NCI-H2029 treated with DMSO at 0.1 percent for 48 hours (cell line): ENCODE data around the gene SIRT7.
A peak's percentile ranks its signal among the peaks of the same experiment; 100 is the strongest.

ENCODE experiments used
- DNase-seq: peaks from one replicate; lab custom pipeline; 2025; lab: John Stamatoyannopoulos, UW

SIRT7 gene

DNA sequence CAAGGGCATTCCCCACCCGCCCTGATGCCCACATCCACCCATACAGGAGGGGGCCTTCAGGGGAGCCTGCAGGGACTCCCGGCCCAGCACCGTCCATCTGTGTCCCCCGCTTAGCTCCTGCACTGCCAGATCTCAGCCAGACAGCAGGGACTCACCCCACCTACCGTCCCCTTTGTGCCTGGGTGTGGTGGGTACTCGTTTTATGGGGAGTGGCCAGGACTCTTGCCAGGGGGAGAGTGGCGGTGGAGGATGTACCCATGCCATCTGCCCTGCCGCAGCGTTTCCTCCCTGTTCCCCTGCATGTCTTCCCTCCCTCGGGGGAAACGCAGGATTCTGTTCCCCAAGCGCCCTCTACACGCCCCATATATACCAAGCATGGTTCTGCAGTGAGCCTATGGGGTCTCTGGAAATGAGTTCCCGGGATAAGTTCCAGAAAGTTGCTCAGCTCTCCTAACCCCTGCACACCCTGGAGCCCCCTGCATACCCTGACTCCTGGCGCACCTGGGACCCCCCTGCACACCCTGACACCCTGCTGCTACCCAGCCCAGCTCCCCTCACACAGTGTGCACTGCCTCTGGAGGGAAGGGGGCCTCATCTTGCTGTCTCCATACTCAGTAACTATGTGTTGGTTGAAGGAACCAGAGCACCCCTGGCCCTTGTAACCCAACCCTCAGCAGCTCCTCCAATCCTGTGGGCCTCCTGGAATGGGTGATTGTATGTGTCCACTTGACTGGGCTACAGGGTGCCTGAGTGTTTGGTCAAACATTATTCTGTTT is 13.8 kb upstream of the SIRT7 start:
- peak; percentile 12 for DNase-seq

- DNase-seq = no peak
Observed at GRCh38 chr17:81931189-81931556, 13.2 kb upstream of the SIRT7 start.

- no peak for DNase-seq
Observed at GRCh38 chr17:81930142-81931125, 12.5 kb upstream of the SIRT7 start.

DNA sequence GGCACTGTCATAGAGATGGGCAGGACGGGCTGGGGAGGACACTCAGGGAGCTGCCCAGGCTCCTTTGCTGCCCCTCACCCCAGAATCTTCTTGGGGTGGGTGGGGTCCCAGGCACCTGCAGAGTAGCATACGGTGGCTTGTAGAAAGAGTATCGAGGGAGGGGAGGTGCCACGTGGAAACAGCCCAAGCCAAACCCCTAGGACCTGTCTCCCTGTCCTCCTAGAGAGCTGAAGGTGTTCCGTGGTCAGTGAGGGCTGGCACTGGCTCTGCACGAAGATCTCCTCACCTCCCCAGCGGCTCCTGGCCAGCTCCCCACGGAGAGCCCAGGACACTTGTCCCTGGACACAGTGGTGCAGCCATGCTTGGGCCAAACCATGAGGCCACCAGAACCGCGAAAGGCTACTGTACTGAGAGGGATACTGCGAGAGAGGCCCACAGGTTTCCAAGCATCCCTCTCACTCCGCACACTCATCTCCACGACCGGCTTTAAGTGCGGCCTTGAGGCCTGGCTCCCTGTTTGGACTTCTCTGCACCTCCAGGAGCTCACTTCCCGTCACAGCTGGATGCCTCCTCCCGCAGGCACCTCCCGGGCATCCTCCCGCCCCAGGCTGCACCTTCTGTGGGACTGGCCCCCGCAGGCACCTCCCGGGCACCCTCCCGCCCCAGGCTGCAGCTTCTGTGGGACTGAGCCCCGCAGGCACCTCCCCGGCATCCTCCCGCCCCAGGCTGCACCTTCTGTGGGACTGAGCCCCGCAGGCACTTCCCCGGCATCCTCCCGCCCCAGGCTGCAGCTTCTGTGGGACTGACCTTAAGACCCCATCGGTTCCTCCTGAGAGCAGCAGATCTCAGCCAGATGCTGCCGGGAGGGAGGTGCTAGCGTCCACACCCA is 11.5 kb upstream of the SIRT7 start:
- no peak for DNase-seq

DNA sequence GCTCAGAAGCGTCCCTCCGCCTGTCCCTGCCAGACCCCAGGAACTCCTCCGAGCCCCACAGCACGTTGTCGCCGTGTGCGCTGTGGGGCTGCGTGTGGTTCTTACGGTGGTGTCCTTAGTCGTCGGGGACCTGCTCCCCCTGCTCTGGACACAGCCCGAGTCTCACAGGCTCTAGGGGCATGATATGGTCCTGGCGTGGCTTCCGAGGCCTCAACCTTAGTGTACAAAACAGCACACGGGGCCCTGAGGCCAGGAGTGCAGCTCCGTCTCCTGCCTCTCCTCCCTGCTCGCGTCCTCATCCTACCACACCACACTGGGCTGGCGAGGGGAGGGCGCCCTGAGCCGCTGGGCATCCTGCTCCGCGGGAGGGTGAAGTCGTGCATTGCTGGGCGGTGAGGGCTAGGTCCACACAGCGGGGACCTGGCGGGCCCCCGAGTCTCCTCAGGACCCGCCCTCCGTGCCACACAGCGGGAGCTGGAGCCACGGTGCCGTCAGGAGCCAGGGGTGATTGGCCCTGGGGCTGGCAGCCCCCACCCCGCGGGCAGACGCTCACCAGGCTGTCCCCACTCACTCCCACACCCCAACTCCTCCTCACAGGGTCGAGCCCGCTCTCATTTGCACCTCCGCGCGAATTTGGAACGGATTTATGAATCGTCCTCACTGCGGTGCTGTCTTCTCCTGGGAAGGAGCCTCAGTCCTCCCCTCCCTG is 10.7 kb upstream of the SIRT7 start:
- no peak for DNase-seq

GRCh38 chr17:81927653-81928543 is 9.9 kb upstream of the SIRT7 start, which contains the start of gene MAFG:
Gene MAFG, minus strand, starts transcription at chr17:81927735. Its CDS starts 4,550 bp downstream, at chr17:81923185.
- peak; percentile 43 for DNase-seq

- DNase-seq = no peak
Observed at GRCh38 chr17:81927152-81927652, 9.2 kb upstream of the SIRT7 start.

DNA sequence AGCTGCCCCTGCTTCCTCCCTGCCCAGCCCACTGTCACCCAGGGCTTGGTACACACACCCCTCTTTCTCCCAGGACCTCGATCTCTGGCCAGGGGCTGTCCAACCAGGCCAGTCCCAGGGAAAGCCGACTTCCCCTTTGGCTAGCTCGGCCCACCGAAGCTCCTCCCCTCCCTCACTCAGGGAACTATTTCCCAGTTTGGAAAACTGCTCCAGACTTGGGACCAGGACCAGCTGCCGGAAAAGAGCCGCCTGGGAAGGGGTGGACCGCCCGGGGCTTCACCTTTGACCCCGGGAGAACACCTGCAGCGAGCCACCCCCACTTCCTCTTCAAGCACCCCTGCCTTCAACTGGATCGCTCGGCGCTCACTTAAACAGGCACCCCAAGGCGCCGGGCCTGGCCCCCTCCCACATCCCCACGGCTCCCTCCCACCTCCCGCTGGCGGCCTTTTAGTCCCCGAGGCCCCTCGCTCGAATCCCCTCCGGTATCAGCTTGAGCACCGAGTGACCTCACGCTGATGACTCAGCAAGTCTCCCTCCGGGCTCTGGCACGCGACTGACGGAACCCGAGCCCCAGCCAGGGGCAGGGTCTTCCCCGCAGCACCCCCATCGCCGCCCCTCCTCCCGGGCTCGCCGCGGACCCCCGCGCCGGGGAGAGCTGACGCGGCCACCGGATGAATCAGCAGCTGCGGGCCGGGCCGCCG is 8.6 kb upstream of the SIRT7 start:
- DNase-seq = no peak

DNA sequence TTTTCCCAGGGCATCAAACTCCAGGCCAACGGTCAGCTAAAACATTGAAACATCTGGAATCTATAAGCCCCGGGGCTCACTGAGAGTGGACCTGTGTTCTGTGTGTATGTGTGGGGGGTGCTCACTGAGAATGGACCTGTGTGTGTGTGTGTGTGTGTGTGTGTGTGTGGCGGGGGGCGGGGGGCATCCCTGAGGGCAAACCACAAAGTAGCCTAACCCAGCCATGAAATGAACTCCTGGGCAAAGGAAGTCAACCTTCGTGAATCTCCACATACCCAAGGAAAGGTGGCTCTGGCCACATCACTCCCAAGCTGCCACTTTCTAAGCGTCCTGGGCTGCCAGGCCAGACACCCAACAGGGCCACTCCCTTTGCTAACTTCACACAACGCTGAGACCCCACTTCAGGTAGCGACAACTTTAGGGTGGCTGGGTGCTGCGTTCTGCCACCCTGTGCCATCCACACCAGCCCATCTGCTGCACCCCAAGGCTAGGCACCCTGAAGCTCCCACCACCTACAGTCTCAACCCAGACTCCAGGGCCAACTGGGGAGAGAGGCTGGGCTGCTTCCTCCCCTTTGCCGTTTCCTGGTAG is 8.0 kb upstream of the SIRT7 start:
- no peak for DNase-seq

DNA sequence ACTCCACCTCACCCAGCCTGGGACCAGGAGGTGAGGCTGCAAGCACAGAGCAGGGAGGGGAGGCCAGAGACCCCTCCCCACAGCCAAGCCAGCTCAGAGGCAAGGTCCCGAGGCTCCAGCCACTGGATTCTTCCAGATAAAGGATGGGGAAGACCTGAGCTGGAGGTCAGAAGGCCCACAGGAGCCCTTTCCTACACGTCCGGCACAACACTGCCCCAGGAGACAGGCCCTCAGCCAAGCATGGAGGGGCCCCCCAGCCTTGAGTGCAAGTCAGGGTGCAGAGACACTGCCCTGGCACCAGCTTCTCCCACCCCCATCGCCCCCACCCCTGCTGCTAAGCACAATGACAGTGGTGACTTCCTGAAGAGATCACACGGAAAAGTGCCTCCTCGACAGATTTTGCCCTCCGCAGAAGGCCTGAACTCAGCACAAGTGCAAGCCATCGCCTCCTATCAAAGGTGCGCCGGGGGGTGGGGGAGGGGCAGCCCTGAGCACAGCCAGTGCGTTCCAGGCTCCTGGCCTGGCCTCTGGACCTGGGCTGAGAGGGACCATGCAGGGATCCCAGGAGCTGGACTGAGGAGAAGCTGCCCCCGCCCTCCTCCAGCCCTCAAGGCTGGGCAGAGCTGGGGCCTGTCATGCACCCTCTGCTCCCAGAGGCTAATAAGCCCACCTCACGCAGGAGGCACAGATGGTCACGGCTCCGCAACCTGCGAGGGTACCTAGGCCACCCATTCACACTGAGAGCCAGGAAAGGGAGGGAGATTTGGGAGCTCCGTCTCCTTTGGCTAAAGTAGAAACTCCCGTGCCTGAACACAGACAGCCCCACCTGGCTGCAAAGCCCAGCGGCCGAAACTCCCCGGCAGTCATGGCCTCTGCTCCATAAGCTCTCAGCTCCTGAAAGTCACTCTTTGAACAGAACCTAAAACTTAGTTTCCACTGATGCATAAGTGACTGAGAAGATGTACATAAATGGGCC is 6.9 kb upstream of the SIRT7 start:
- no peak for DNase-seq

DNA sequence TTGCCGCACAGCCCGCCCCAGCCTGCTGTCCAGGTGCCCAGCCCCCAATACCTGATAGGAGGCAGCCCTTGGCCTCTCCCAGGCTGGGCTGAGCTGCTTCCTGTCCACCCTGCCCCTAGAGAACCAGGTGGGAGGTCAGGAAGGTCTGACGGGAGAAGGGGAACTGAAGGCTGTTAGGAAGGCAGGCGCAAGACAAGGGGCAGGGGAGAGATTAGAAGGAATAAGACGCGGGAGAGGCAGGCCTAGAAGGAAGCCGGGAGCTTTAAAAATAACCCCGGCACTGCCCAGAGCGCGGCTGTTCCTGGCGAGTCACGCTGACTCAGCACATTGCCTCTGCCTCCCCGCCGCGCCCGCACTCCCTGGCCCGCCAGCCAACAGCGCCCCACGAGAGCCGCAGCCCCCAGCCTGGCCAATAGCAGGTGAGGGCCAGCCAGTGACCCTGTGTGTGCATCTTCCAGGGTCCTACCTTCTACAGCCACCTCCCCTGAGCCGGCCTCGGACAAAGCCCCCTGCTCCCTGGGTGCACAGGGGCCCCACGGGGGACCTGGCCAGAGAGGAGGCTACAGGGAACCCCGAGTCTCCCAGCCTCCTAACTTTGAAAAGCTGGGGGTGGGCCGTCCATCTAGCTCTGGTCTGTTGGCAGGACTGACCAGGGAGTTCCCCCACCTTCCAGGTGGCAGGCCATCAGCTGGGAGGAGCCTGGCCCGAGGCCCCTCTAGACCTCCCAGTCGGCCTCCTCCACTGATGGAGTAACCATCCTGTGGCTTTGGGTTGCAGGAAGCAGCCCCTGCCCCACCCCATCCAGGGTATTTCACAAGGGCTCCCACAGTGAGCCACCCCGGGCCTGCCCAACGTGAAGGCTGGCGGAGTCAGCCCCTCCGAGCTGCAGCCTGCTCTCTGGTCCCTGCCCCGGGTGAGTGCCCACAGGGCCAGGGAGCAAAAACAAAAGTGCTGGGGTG is 5.6 kb upstream of the SIRT7 start:
- DNase-seq = no peak

DNA sequence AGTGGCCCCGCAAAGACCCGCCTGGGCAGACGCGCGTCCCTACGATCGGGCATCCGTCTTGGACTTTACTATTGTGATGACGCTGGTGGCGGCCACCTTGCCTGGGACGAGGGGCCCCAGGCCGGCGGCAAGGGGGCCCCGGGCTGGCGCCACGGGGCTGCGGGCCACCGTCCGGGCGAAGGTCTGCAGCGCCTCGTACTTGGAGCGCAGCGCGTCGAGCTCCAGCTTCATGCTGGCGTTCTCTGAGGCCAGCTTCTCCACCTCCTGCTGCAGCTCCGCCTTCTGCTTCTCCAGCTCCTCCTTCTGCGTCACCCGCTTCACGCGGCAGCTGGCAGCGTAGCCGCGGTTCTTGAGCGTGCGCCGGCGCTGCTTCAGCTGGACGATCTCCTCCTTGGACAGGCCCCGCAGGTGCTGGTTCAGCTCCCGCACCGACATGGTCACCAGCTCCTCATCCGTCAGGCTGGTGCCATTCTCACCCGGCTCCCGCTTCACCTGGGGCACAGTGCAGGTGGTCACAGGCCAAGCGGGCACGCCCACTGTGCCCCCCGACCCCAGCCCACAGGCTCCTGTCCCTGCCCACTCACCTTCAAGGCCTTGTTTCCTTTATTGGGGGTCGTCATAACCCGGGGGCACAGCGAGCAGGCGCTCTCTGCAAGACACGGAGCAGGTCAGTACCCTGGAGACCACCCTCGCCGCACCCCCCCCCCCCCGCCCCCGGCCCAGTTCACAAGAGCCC is 4.8 kb upstream of the SIRT7 start:
- DNase-seq = no peak

- no peak for DNase-seq
Observed at GRCh38 chr17:81921996-81922565, 4.1 kb upstream of the SIRT7 start.

GRCh38 chr17:81921537-81921862 is 3.5 kb upstream of the SIRT7 start:
- DNase-seq = no peak

DNA sequence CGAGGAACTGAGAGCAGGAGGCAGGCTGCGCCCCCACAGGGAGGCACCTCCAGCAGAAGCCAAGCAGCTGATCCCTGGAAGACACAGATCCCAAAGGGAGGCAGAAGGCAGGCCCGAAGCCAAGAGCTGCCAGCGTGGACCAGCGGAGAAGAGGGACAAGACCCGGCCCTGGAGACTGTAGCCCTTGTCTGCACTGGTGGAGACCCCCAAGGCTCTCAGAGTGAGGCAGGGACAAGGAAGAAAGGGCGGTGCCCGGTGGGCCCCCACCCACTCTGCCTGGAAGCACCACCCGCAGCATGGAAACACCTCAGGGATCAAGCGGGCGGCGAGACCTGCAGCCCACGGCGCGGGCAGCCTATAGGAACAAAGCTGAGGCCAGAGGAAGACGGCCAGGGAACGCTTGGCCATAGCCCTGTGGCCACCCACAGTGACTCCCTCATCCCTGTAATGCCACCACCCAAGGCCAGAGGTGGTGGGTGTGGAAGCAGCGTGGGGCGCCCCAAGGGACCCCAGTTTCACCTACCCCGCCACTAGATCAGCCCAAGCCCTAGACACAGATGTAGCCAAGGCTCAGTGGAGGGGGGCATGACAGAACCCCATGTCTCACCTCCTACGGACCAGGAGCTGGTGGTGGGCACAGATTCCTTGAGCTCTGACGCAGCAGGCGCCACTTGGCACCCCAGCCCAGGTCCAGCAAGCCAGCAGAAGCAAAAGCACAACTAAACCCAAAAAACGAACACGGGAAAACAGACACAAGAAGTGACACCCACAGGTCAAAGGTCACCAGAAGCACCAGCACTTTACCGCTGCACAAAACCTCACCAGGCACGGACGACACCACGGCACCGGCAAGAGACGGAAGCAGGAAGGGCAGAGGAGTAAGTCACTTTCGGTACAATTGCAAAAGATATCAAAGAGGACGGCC is 2.9 kb upstream of the SIRT7 start:
- no peak for DNase-seq
